Large intestine (tissue), 3 donors: ENCODE results near the gene SUGP2. TPM values are rescaled to one million over a fixed set of nuclear protein-coding genes. Genes with fewer than 3 reads are reported as not detected.

Source experiments
- DNase-seq, 2 donors: peaks; one replicate each; pipeline versions ENCODE4 v3.0.0 to v3.0.0-alpha.2; 2013
- H3K27ac ChIP-seq: one replicate; pipeline ENCODE4 v1.5.1; 2013; ENCODE audit warnings: low read length
- H3K27me3 ChIP-seq: 2 replicates; pipeline ENCODE4 v1.6.1; 2013; ENCODE audit warnings: low read length; ENCODE audit not compliant: control insufficient read depth, insufficient read depth
- H3K36me3 ChIP-seq: 2 replicates; pipeline ENCODE4 v1.6.1; 2013; ENCODE audit warnings: low read length; ENCODE audit not compliant: control insufficient read depth, insufficient read depth
- H3K4me1 ChIP-seq: one replicate; pipeline ENCODE4 v1.6.1; 2013; ENCODE audit warnings: low read length; ENCODE audit not compliant: control insufficient read depth, insufficient read depth
- H3K4me3 ChIP-seq: one replicate; pipeline ENCODE4 v1.5.1; 2013; ENCODE audit warnings: low read length
- H3K9me3 ChIP-seq: one replicate; pipeline ENCODE4 v1.6.1; 2013; ENCODE audit warnings: mild to moderate bottlenecking, low read depth, low read length, moderate library complexity; ENCODE audit not compliant: control insufficient read depth
- WGBS: methylation state at CpG from one replicate; pipeline ENCODE4 v1.1.5; 2013; ENCODE audit warnings: low lambda C conversion rate; ENCODE audit not compliant: insufficient coverage; 5-methylcytosine and 5-hydroxymethylcytosine counted together
- polyA plus RNA-seq: library from polyadenylated mRNA; unstranded; fragments of 120-200 nt; gene quantifications from one replicate; pipeline ENCODE4 v1.2.1, GENCODE V29; 2013

The SUGP2 gene
- polyA plus RNA-seq, 1 donor: 90.0 TPM

- H3K27ac ChIP-seq: no peak overlapping the region
Observed at GRCh38 chr19:19068659-19069654, 35.6 kb upstream of the SUGP2 start.

DNA sequence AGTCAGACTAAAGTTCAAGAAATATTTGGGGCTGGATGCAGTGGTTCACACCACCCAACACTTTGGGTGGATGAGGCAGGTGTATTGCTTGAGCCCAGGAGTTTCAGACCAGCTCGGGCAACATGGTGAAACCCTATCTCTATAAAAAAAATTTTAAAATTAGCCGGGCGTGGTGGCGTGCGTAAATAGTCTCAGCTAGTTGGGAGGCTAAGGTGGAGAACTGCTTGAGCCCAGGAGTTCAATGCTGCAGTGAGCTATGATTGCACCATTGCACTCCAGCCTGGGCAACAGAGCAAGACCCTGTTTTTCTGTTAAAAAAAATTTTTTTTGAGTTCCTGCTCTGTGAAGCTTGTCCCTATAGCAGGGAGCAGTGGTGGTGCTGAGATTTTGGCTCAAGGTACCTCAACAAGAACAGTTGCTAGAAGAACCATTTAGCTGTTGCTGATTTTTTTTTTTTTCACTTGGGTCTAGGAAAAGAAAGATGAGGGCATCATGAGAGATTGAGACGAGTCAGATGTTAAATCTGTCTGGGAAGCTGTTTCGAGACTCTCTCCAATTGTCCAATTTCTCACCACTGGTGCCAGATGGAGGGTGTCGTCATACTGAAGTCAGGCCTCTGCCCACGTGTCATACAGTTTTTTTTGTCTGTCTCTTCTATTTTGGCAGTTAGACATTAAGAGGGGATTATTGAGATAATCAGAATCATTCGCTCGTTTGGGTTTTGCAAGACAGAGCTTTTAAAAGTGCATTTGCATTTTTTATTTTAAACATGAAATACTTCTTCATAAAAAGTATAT, 34.2 kb upstream of the SUGP2 start:
- Histone ChIP-seq H3K9me3 (no peaks in the 10 kb centered on the region), H3K27me3 (no peaks in the 10 kb centered on the region), H3K4me1 (peaks cover 9% of the 10 kb centered on the region), H3K36me3 (peaks cover 4% of the 10 kb centered on the region), H3K4me3 (no peak overlapping the region), H3K27ac (no peak overlapping the region)
- 88% methylated on average over 5 of the region's 11 CpGs for WGBS
- DNase-seq: no peak

More at GRCh38 chr19:19068659-19069654, 35.6 kb upstream of the SUGP2 start:
- Histone ChIP-seq H3K4me3 (no peak overlapping the region), H3K4me1 (peaks cover 5% of the 10 kb centered on the region), H3K9me3 (no peaks in the 10 kb centered on the region), H3K27me3 (no peaks in the 10 kb centered on the region), H3K36me3 (peaks cover 4% of the 10 kb centered on the region)
- DNase-seq: no peak
- 100% methylated on average over 1 of the region's 11 CpGs for WGBS

GRCh38 chr19:19064811-19065745, 31.8 kb upstream of the SUGP2 start:
- WGBS: no CpG with 5 or more reads among the region's 25 CpGs
- H3K27ac ChIP-seq: no peak overlapping the region

GRCh38 chr19:19064098-19064722, 30.9 kb upstream of the SUGP2 start:
- peak overlapping the region; percentile 75 for H3K4me3 ChIP-seq
- DNase-seq: no peak
- no peaks in the 10 kb centered on the region for H3K27me3 ChIP-seq
- no CpG with 5 or more reads among the region's 29 CpGs for WGBS
- no peak overlapping the region for H3K27ac ChIP-seq
- peaks cover 9% of the 10 kb centered on the region for H3K4me1 ChIP-seq
- H3K9me3 ChIP-seq: no peaks in the 10 kb centered on the region
- peaks cover 7% of the 10 kb centered on the region for H3K36me3 ChIP-seq

More at GRCh38 chr19:19064811-19065745, 31.8 kb upstream of the SUGP2 start:
- Histone ChIP-seq H3K9me3 (no peaks in the 10 kb centered on the region), H3K4me1 (peaks cover 9% of the 10 kb centered on the region), H3K27me3 (no peaks in the 10 kb centered on the region), H3K36me3 (peaks cover 4% of the 10 kb centered on the region), H3K4me3 (peak overlapping the region; percentile 75)
- peak in 1 of 2 donors; percentile 32 for DNase-seq

GRCh38 chr19:19063183-19064097, 30.1 kb upstream of the SUGP2 start, which contains the start of gene SLC25A42:
TSS of gene SLC25A42 (plus strand) at chr19:19063994. CDS start at chr19:19096125, 32,131 bp downstream.
- H3K4me3 ChIP-seq: peak within 1 kb of the TSS; percentile 75
- DNase-seq: peak; percentile 100
- H3K9me3 ChIP-seq: no peaks in the 10 kb centered on the region
- H3K27me3 ChIP-seq: no peaks in the 10 kb centered on the region
- H3K27ac ChIP-seq: peak within 1 kb of the TSS; percentile 42
- H3K36me3 ChIP-seq: peaks cover 11% of the 10 kb centered on the region
- H3K4me1 ChIP-seq: peaks cover 9% of the 10 kb centered on the region
- WGBS: no CpG with 5 or more reads among the region's 77 CpGs

- H3K4me1 ChIP-seq: peaks cover 14% of the 10 kb centered on the region
- no peaks in the 10 kb centered on the region for H3K9me3 ChIP-seq
- no peak overlapping the region for H3K27ac ChIP-seq
- no CpG with 5 or more reads among the region's 4 CpGs for WGBS
- peak overlapping the region; percentile 51 for H3K4me3 ChIP-seq
- no peaks in the 10 kb centered on the region for H3K27me3 ChIP-seq
- peaks cover 19% of the 10 kb centered on the region for H3K36me3 ChIP-seq
- DNase-seq: no peak
Observed at GRCh38 chr19:19062454-19063182, 29.3 kb upstream of the SUGP2 start.

DNA sequence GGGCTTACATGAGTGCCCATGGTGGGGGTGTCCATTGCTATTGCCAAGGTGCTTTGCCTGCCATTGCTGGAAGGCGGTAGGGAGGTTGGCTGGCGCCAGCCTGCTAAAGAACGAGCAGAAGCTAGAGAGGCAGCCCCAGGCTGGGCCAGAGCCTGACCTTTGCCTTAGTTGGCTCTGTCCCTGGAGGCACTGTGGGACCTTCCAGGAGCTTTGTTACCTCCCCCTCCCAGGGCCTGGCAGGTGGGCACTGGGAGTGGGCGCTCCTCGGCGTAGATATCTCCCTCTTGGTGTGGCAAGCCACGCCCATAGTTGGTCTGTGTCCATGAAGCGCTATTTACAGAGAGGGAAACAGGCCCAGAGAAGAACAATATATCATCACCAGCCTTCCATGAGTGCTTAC, 28.2 kb upstream of the SUGP2 start:
- WGBS: no CpG with 5 or more reads among the region's 8 CpGs

GRCh38 chr19:19059837-19060611, 26.7 kb upstream of the SUGP2 start:
- Histone ChIP-seq H3K27ac (no peak overlapping the region), H3K9me3 (no peaks in the 10 kb centered on the region), H3K27me3 (no peaks in the 10 kb centered on the region), H3K36me3 (peaks cover 40% of the 10 kb centered on the region), H3K4me1 (peaks cover 14% of the 10 kb centered on the region), H3K4me3 (no peak overlapping the region)
- no peak for DNase-seq
- no CpG with 5 or more reads among the region's 12 CpGs for whole genome bisulfite sequencing

More for the DNA sequence above, 28.2 kb upstream of the SUGP2 start:
- Histone ChIP-seq H3K4me3 (no peak overlapping the region), H3K36me3 (peaks cover 28% of the 10 kb centered on the region), H3K27me3 (no peaks in the 10 kb centered on the region), H3K9me3 (no peaks in the 10 kb centered on the region), H3K27ac (no peak overlapping the region), H3K4me1 (peaks cover 14% of the 10 kb centered on the region)
- no peak for DNase-seq
